Neural cell (in vitro differentiated cells): ENCODE results near the gene RNF25. TPM values are rescaled to one million over a fixed set of nuclear protein-coding genes. Genes with fewer than 3 reads are reported as not detected.

Source experiments
- H2AFZ ChIP-seq: fragments of 200-600, 300-800 bp; sonication (generic), shearing (Covaris generic); 2 replicates; pipeline ENCODE4 v1.6.0; 2014; ENCODE audit warnings: low read depth, mild to moderate bottlenecking, antibody characterized with exemption, low read length, moderate library complexity
- H3F3A ChIP-seq: fragments of 200-600 bp; shearing (Covaris generic); 2 replicates; pipeline ENCODE4 v1.6.1; 2016; ENCODE audit warnings: mild to moderate bottlenecking, moderate library complexity, mixed read lengths, antibody characterized with exemption, low read length; ENCODE audit not compliant: insufficient read depth, poor library complexity, severe bottlenecking
- H3K27ac ChIP-seq: fragments of 200-600, 300-800 bp; sonication (generic), shearing (Covaris generic); 2 replicates; pipeline ENCODE4 v1.5.1; 2014; ENCODE audit warnings: mild to moderate bottlenecking, low read length, moderate library complexity
- H3K27me3 ChIP-seq: fragments of 300-800, 200-600 bp; sonication (generic), shearing (Covaris generic); 2 replicates; pipeline ENCODE4 v1.6.0; 2014; ENCODE audit warnings: mild to moderate bottlenecking, low read depth, low read length, moderate library complexity; ENCODE audit not compliant: insufficient read depth
- H3K36me3 ChIP-seq: fragments of 300-800, 200-600 bp; sonication (generic), shearing (Covaris generic); 2 replicates; pipeline ENCODE4 v1.5.1; 2014; ENCODE audit warnings: mild to moderate bottlenecking, antibody characterized with exemption, low read length, moderate library complexity; ENCODE audit not compliant: insufficient read depth
- H3K4me2 ChIP-seq: fragments of 300-800, 200-600 bp; sonication (generic), shearing (Covaris generic); 2 replicates; pipeline ENCODE4 v1.6.0; 2014; ENCODE audit warnings: mild to moderate bottlenecking, low read length
- H3K4me3 ChIP-seq: fragments of 300-800, 200-600 bp; sonication (generic), shearing (Covaris generic); 2 replicates; pipeline ENCODE4 v1.5.1; 2014; ENCODE audit warnings: mild to moderate bottlenecking, low read length, moderate library complexity
- H3K79me2 ChIP-seq: fragments of 200-600 bp; shearing (Covaris generic); replicated peaks from 2 replicates; pipeline ENCODE4 v1.6.0; 2014; ENCODE audit warnings: mild to moderate bottlenecking, low read length, moderate library complexity; ENCODE audit not compliant: insufficient read depth
- H3K9ac ChIP-seq: fragments of 300-800, 200-600 bp; sonication (generic), shearing (Covaris generic); 2 replicates; pipeline ENCODE4 v1.6.1; 2016; ENCODE audit warnings: mild to moderate bottlenecking, low read length, mixed read lengths
- H3K9me2 ChIP-seq: fragments of 200-600 bp; shearing (Covaris generic); 2 replicates; pipeline ENCODE4 v1.6.1; 2016; ENCODE audit warnings: mild to moderate bottlenecking, low read length, mixed read lengths; ENCODE audit not compliant: insufficient read depth
- H3K9me3 ChIP-seq: fragments of 200-600, 300-800 bp; sonication (generic), shearing (Covaris generic); 2 replicates; pipeline ENCODE4 v1.6.1; 2016; ENCODE audit warnings: mild to moderate bottlenecking, mixed run types, low read length, moderate library complexity, mixed read lengths
- H4K20me1 ChIP-seq: fragments of 200-600 bp; shearing (Covaris generic); 2 replicates; pipeline ENCODE4 v1.6.1; 2016; ENCODE audit warnings: mild to moderate bottlenecking, mixed run types; ENCODE audit not compliant: insufficient read depth
- EP300 ChIP-seq: fragments of 450-650 bp; conservative IDR thresholded peaks from 2 replicates; pipeline ENCODE4 v1.6.1; 2014; ENCODE audit warnings: antibody characterized with exemption, mild to moderate bottlenecking, moderate library complexity; ENCODE audit not compliant: poor library complexity, severe bottlenecking
- EZH2 ChIP-seq: fragments of 200-600, 300-800 bp; shearing (Covaris generic), sonication (generic); IDR thresholded peaks from 2 replicates; pipeline ENCODE4 v1.6.1; 2014; ENCODE audit warnings: antibody characterized with exemption, low read length, borderline replicate concordance, mild to moderate bottlenecking; ENCODE audit not compliant: insufficient read depth, poor library complexity, severe bottlenecking
- MXI1 ChIP-seq: fragments of 450-650 bp; conservative IDR thresholded peaks from 2 replicates; pipeline ENCODE4 v1.6.1; 2014; ENCODE audit warnings: antibody characterized with exemption, mild to moderate bottlenecking; ENCODE audit not compliant: poor library complexity, severe bottlenecking
- POLR2AphosphoS5 ChIP-seq: IDR thresholded peaks from 2 replicates; pipeline ENCODE4 v1.6.1; 2012
- RAD21 ChIP-seq: fragments of 450-650 bp; conservative IDR thresholded peaks from 2 replicates; pipeline ENCODE4 v1.6.1; 2014; ENCODE audit warnings: antibody characterized with exemption, mild to moderate bottlenecking, moderate library complexity
- SMC3 ChIP-seq: fragments of 450-650 bp; conservative IDR thresholded peaks from 2 replicates; pipeline ENCODE4 v1.6.1; 2014; ENCODE audit warnings: antibody characterized with exemption, mild to moderate bottlenecking, moderate library complexity; ENCODE audit not compliant: poor library complexity
- TAF1 ChIP-seq: IDR thresholded peaks from 2 replicates; pipeline ENCODE4 v1.6.1; 2012; ENCODE audit warnings: low read depth
- polyA plus RNA-seq: library from polyadenylated mRNA; depleted of rRNA; stranded (reverse); fragments of >200 nt; gene quantifications from 2 replicates; pipeline ENCODE4 v1.2.3, GENCODE V29; 2014
- TF ChIP-seq, protein P1 (sequence below): fragments of 450-650 bp; IDR thresholded peaks from 2 replicates; pipeline ENCODE4 v1.5.1; 2014; ENCODE audit warnings: antibody characterized with exemption, mild to moderate bottlenecking, moderate library complexity; ENCODE audit not compliant: poor library complexity, severe bottlenecking
- TF ChIP-seq, protein P2 (sequence below): IDR thresholded peaks from 2 replicates; pipeline ENCODE4 v1.6.1; 2012; ENCODE audit warnings: borderline replicate concordance

RNF25 gene
- polyA plus RNA-seq, 1 donor from 2014 or later, result 86.0 TPM

- Histone ChIP-seq H3K79me2 (peaks cover 20% of the 10 kb centered on the region), H4K20me1 (no peaks in the 10 kb centered on the region), H3K36me3 (no peaks in the 10 kb centered on the region), H3F3A (no peaks in the 10 kb centered on the region), H2AFZ (no peak overlapping the region), H3K9ac (no peak overlapping the region), H3K27me3 (no peaks in the 10 kb centered on the region), H3K9me2 (no peaks in the 10 kb centered on the region), H3K4me3 (no peak overlapping the region), H3K9me3 (no peaks in the 10 kb centered on the region), H3K4me2 (no peak overlapping the region), H3K27ac (no peak overlapping the region)
- no peak for TF ChIP-seq EP300
- TF ChIP-seq TAF1, result no peak
Measured at GRCh38 chr2:218716070-218716469, 44.3 kb upstream of the RNF25 start.

GRCh38 chr2:218713922-218714321 lies 42.1 kb upstream of the RNF25 start:
- no peak overlapping the region for H2AFZ ChIP-seq
- no peak overlapping the region for H3K4me3 ChIP-seq
- no peaks in the 10 kb centered on the region for H3K36me3 ChIP-seq
- no peaks in the 10 kb centered on the region for H3F3A ChIP-seq
- H3K9me3 ChIP-seq, result no peaks in the 10 kb centered on the region
- no peaks in the 10 kb centered on the region for H3K27me3 ChIP-seq
- no peaks in the 10 kb centered on the region for H3K9me2 ChIP-seq
- H3K79me2 ChIP-seq, result peaks cover 20% of the 10 kb centered on the region
- TF ChIP-seq POLR2AphosphoS5 (no peak), SMC3 (no peak), EP300 (no peak), MXI1 (no peak), EZH2 (no peak), TAF1 (no peak), RAD21 (no peak)
- TF ChIP-seq, protein P1, sequence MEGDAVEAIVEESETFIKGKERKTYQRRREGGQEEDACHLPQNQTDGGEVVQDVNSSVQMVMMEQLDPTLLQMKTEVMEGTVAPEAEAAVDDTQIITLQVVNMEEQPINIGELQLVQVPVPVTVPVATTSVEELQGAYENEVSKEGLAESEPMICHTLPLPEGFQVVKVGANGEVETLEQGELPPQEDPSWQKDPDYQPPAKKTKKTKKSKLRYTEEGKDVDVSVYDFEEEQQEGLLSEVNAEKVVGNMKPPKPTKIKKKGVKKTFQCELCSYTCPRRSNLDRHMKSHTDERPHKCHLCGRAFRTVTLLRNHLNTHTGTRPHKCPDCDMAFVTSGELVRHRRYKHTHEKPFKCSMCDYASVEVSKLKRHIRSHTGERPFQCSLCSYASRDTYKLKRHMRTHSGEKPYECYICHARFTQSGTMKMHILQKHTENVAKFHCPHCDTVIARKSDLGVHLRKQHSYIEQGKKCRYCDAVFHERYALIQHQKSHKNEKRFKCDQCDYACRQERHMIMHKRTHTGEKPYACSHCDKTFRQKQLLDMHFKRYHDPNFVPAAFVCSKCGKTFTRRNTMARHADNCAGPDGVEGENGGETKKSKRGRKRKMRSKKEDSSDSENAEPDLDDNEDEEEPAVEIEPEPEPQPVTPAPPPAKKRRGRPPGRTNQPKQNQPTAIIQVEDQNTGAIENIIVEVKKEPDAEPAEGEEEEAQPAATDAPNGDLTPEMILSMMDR, result no peak
- TF ChIP-seq, protein P2, sequence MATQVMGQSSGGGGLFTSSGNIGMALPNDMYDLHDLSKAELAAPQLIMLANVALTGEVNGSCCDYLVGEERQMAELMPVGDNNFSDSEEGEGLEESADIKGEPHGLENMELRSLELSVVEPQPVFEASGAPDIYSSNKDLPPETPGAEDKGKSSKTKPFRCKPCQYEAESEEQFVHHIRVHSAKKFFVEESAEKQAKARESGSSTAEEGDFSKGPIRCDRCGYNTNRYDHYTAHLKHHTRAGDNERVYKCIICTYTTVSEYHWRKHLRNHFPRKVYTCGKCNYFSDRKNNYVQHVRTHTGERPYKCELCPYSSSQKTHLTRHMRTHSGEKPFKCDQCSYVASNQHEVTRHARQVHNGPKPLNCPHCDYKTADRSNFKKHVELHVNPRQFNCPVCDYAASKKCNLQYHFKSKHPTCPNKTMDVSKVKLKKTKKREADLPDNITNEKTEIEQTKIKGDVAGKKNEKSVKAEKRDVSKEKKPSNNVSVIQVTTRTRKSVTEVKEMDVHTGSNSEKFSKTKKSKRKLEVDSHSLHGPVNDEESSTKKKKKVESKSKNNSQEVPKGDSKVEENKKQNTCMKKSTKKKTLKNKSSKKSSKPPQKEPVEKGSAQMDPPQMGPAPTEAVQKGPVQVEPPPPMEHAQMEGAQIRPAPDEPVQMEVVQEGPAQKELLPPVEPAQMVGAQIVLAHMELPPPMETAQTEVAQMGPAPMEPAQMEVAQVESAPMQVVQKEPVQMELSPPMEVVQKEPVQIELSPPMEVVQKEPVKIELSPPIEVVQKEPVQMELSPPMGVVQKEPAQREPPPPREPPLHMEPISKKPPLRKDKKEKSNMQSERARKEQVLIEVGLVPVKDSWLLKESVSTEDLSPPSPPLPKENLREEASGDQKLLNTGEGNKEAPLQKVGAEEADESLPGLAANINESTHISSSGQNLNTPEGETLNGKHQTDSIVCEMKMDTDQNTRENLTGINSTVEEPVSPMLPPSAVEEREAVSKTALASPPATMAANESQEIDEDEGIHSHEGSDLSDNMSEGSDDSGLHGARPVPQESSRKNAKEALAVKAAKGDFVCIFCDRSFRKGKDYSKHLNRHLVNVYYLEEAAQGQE, result no peak
- no peak overlapping the region for H3K27ac ChIP-seq
- no peak overlapping the region for H3K9ac ChIP-seq
- H3K4me2 ChIP-seq, result no peak overlapping the region
- H4K20me1 ChIP-seq, result no peaks in the 10 kb centered on the region

DNA sequence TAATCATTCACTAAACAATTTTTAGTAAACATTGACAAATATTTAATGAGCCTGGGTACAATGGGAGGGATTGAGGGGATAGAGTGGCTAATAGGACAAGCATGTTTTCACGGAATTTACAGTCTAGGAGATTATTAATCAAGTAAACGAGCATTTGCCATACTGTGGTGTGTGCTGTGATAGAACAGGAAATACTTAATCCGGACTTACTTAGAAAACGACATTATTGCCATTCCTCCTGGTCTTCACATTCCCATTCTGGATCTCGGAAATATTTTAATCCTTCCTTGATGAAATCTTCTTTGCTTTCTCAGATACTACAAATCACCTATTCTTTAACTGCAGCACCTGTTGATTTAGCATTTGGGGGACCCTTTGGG lies 39.7 kb upstream of the RNF25 start:
- Histone ChIP-seq H4K20me1 (no peaks in the 10 kb centered on the region), H3K79me2 (peaks cover 20% of the 10 kb centered on the region), H2AFZ (peak overlapping the region; percentile 65), H3K9me3 (no peaks in the 10 kb centered on the region), H3K4me3 (peak overlapping the region; percentile 90), H3K9me2 (no peaks in the 10 kb centered on the region), H3K27me3 (no peaks in the 10 kb centered on the region), H3K27ac (peak overlapping the region; percentile 33), H3K4me2 (peak overlapping the region; percentile 84), H3K9ac (peak overlapping the region; percentile 71), H3K36me3 (no peaks in the 10 kb centered on the region), H3F3A (no peaks in the 10 kb centered on the region)
- TF ChIP-seq MXI1 (no peak), POLR2AphosphoS5 (no peak), EP300 (no peak), EZH2 (no peak), TAF1 (no peak), RAD21 (no peak), SMC3 (no peak)
- TF ChIP-seq, protein P2, result no peak
- TF ChIP-seq, protein P1, result no peak
